SW480 (cell line): ENCODE data around the gene TRERF1.
A peak's percentile ranks its signal among the peaks of the same experiment; 100 is the strongest.

Source experiments
- DNase-seq: peaks from one replicate; pipeline ENCODE4 v3.0.0-alpha.2; 2016; ENCODE audit warnings: low spot score

TRERF1 gene

DNA sequence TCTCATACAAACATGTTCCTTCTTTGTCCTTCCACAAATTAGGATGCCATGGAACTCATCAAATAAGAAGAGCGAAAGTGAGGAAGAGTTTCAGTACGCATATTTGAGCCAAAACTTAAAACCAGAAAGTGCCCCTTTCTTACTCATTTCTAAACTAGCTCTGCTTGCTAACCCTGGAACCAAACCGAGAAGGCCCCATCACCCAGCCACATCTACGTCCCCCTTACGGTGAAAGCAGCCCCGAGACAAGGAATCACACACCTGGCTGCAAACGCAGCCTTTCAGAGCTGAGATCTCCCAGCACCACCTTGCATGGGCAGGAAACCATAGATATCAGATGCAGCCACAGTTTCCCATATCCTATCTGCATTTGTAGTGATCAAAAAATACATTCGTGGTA lies 28.5 kb downstream of the TRERF1 start:
- DNase-seq, result no peak

DNA sequence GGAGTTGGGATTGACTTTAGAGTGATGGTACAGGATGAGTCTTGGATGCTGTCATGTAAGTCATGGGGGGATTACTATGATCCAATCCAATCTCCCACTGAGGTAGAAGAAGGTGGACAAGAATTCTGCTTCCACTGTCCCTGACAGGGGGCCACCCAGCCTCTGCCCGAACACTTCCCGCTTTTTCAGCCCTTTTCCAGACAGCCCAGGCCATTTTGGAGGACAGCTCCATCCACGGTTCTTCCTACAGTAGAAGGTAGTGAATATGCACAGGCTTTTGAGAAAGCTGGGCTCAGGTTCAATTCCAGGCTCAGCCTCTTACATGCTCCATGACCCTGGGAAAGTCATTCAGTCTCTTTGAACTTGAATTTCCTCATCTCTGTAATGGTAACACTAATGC lies 31.0 kb downstream of the TRERF1 start:
- DNase-seq, result no peak

GRCh38 chr6:42419490-42420280 lies 32.0 kb downstream of the TRERF1 start:
- DNase-seq, result no peak

DNA sequence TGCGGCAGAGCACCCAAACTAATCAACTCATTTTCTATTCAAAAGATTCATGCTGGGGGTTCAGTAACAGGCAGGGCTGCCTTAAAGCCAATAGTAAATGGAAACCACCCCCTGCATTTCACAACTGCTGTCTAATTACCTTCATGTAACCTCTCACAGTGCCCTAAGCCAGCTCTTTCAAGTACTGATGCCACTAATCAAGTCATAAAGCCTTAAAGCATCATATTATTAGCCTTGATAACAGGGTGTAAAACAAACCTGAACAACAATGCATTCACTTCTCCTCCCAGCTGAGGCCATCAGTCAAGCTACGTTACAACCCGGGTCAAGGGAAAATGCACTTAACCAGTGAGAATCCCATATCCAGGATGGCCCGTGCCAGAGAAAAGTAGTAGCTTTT lies 33.0 kb downstream of the TRERF1 start:
- no peak for DNase-seq

- DNase-seq, result no peak
Observed at GRCh38 chr6:42417641-42418112, 34.0 kb downstream of the TRERF1 start.

DNA sequence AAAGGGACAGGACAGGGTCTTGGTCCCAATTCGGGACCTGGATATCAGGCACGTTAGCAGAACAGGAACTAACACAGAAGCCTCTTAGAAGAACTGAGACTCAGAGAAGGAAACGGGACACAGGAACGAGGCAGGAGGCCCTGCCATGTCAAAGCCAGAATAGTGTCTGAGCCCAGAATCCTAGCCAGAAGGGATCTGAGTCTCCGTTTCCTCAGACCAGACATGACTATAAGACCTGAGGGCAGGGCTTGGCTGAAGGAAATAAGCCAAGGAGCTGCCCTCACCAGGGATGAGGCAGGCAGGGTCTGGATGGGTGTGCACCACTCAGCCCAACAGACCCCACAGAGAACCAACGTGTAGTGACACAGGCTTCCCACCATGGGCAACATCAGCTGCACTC lies 40.3 kb downstream of the TRERF1 start:
- no peak for DNase-seq

GRCh38 chr6:42410861-42411260 lies 40.9 kb downstream of the TRERF1 start:
- DNase-seq, result no peak

DNA sequence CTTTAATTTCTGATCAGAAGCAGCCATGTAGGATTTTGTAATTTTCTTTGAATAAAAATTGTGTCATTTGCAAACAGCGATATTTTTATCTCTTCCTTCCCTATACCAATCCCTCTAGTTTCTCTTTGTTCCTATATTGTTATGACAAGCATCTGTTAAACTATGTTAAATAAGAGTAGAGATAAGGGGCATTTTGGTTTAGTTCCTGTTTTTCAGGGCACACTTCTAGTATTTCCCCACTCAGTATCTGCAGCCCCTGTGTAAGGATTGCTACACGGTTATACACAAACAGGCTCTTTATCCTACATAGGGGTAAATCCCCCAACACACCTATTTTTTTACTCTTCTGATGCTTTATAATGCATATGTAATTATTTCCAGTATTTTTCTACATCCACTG lies 42.1 kb downstream of the TRERF1 start:
- DNase-seq, result no peak

- no peak for DNase-seq
Observed at GRCh38 chr6:42407379-42407778, 44.3 kb downstream of the TRERF1 start.

DNA sequence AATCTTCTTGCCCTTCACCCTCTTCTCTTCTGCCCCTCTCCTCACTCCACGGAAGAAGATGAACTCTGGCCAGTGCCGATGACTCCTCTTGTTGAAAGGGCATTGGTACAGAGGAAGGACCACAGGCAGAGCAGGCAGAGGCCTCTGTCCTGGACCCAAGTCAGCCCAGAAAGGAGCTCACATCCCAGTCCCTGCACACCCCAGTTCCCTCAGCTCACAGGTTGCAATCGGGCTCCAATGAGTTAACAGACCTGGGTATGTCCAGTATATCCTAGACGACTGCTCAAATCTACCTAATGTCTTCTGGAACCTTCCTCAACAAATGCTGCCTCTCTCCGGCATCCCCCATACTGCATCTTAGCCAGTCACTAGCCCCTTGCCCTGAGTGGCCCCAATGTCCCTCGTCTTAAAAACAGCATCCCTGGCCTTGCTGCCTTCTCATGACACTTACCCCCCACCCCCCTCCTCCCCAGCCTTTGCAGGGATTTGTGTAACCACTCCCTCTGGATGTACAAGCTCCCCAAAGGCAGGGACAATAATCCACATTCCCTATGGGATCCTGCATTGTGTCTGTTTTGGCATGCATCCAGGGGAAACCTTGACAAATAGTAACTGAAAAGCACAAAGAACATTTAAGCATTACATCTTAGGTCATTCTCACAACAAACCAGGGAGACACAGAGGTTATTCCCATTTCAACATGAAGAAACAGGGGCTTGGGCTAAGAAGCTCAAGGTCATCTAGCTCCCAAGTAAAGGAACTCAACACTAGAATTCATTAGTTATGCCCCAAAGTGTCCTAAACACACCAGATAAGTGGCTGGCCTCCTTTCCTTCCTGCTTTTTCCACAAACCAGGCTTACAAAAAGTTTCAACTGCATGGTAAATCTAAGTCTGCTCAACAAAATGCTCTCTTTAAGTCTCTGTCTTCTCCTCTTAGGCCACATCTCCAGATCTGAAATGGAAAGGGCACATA lies 45.1 kb downstream of the TRERF1 start:
- DNase-seq, result no peak

GRCh38 chr6:42405021-42405420 lies 46.7 kb downstream of the TRERF1 start:
- no peak for DNase-seq

- peak; percentile 69 for DNase-seq
Observed at GRCh38 chr6:42404484-42404883, 47.2 kb downstream of the TRERF1 start.

- no peak for DNase-seq
Observed at GRCh38 chr6:42403831-42404230, 47.9 kb downstream of the TRERF1 start.

GRCh38 chr6:42403421-42403820 lies 48.3 kb downstream of the TRERF1 start:
- no peak for DNase-seq

- peak; percentile 82 for DNase-seq
Observed at GRCh38 chr6:42402184-42402583, 49.5 kb downstream of the TRERF1 start.

GRCh38 chr6:42401613-42401951 lies 50.1 kb downstream of the TRERF1 start:
- no peak for DNase-seq

- no peak for DNase-seq
Observed at GRCh38 chr6:42400886-42401612, 50.7 kb downstream of the TRERF1 start.

DNA sequence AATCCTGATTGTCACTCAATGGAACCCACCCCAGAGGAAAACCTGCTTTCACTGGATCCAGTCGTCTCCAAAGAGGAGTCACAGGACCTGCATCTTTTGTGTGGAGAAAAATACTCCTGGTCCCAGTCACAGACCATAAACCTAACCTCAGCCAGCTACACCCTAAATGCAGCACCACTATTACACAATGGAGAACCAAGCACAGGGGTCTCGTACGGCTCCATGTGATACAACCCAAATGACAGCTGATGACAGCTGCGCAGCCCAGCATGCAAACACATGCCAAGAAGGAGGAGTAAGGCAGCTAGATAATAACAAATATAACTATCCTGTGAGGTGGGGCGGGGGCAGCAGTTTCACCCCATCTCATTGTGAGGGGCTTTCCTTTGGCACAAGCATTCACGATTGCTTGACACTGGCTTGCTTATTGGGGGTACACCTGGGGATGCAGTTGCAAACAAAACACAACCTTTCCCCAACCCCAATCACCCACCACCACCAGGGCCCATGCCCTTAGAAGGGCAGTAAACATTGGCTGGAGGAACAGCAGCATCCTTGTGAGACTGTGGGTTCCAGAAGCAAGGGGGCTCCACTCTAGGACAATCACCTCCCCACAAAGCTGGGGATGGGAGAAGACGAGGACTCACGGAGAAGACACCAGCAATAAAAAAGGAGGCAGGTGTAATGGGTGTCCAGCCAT lies 51.5 kb downstream of the TRERF1 start:
- DNase-seq, result no peak

DNA sequence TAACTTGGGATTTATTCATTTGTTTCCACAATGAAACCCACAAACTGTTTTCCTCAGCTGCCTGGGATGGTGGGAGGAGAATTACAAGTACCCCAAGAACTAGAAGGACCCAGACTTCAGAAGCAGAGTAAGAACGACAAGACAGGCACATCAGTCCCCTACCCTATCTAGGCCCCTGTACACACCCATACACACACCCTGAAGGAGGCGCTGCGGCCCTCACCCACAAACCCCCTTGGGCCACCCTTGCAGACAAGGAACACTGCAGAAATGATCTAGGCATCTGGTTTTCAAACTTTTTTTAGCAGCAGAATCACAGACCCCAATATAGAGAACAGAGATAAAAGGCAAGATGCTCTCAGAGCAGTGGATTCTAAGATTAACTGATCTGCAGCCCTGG lies 55.0 kb downstream of the TRERF1 start:
- DNase-seq, result no peak

DNA sequence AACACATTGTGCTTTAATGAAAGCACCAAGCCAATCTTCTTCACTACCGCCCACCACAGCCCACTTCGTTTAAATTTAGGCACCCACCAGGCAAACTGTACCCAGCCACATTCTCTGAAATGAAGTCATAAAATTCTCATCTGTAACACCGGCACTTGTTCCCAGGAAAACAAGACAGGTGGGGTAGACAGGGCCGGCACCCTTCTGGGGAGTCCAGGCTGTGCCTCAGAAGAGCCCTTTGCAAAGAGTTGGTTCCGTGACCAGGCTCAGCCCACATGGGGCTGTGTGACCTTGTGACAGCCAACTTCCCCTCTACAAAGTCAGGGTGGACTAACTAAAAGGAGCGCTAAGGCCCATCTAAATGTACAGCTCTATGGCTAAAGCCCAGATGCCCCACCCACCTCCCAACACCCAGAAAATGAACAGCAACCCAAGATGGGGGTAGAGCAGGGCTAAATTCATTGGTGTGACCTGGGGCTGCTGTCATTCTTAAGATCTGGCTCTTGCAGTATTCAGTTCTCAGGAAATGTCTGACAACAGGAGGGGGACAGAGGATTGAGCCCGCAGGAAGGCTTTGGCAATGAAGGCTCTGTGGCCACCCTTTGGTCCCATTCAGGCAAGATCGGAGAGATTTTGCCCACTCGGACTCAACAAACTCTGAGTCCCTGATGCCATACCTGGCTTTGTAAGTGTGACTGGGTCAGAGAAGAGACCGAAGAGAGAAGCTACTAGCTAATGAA lies 56.7 kb downstream of the TRERF1 start:
- DNase-seq, result no peak

DNA sequence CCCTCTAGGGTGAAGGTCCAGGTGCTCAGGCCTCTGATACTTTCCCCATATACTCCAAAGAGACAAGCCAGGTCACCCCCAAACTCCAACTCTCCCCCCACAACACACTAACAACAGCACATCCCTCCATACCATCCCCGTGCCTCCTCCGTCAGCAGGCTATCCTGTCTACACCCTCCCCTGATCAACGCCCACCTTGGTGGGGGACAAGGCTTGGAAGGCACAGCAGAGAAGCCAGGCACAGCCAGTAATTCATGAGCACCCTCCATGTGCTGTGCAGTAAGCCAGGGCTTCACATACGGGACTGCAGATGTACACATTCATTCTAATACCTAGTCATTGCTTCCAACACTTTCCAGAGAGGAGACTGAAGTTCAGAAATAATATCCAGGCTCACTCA lies 57.6 kb downstream of the TRERF1 start:
- no peak for DNase-seq
